ENCODE results near the gene CLEC18C.
"Not testable (repeated sequence)": the region's sequence is repeated elsewhere in the genome, so short reads cannot be mapped to it uniquely, and the experiment has no call there.

GRCh38 chr16:70136595-70136994 lies 37.0 kb upstream of the CLEC18C start:
- not testable (repeated sequence) for TF ChIP-seq CTCF, POLR2A (IDR thresholded peaks at IDR 0.05)
